ENCODE measurements around the gene SPATA3.

- TF ChIP-seq KDM1A (IDR thresholded peaks at IDR 0.05; ENCODE audit: borderline replicate concordance, low read length) (no peak), TAF1 (IDR thresholded peaks at IDR 0.05; ENCODE audit: low read depth, low read length) (no peak), CTCF (IDR thresholded peaks at IDR 0.05; ENCODE audit: control extremely low read depth in 1 of 3, insufficient read depth in 1 of 3, low read depth in 1 of 3, low read length in 3 of 3) (no peak), SP2 (IDR thresholded peaks at IDR 0.05; ENCODE audit: low read length) (no peak), POLR2AphosphoS5 (IDR thresholded peaks at IDR 0.05; ENCODE audit: low read depth, low read length) (no peak)
Observed at GRCh38 chr2:231018184-231018583, 22.3 kb downstream of the SPATA3 start.
